Caco-2 (cell line): ENCODE results near the gene SPATA6. TPM values are rescaled to one million over a fixed set of nuclear protein-coding genes. Genes with fewer than 3 reads are reported as not detected.

Experiments used
- BruUV-seq: library from RNA; stranded (reverse); fragments of 400-500 nt; replicated peaks from 2 replicates; lab custom pipeline; 2021; lab: Mats Ljungman, UMichigan
- CTCF ChIA-PET: fragments of 300-600 bp; sonication (Branson Sonifier 250); formaldehyde crosslinking; loops from one replicate; lab custom pipeline; 2022; ENCODE audit warnings: antibody characterized with exemption; lab: Charles Lee
- POLR2A ChIA-PET: fragments of 300-600 bp; sonication (Branson Sonifier 250); formaldehyde crosslinking; loops from one replicate; lab custom pipeline; 2022; ENCODE audit warnings: antibody characterized with exemption; lab: Charles Lee
- DNase-seq, 2 experiments: peaks; one replicate each; pipeline versions ENCODE4 v3.0.0 to v3.0.0-alpha.2; 2020 to 2022
- H3K27me3 ChIP-seq: replicated peaks from 2 replicates; pipeline ENCODE4 v1.6.0; 2011; ENCODE audit warnings: low read length; ENCODE audit not compliant: control insufficient read depth, insufficient read depth
- H3K36me3 ChIP-seq: 2 replicates; pipeline ENCODE4 v1.5.1; 2011; ENCODE audit warnings: low read length; ENCODE audit not compliant: control insufficient read depth, insufficient read depth
- H3K4me1 ChIP-seq: fragments of 250-450 bp; sonication (Bioruptor Pico); 2 replicates; pipeline ENCODE4 v1.5.1; 2020; ENCODE audit warnings: mild to moderate bottlenecking
- H3K4me3 ChIP-seq: 2 replicates; pipeline ENCODE4 v1.5.1; 2011; ENCODE audit warnings: low read depth, mild to moderate bottlenecking, control low read depth, low read length
- H3K9me3 ChIP-seq: fragments of 250-450 bp; sonication (Bioruptor Pico); 2 replicates; pipeline ENCODE4 v1.5.1; 2020; ENCODE audit warnings: mild to moderate bottlenecking, moderate library complexity
- H3K27ac Mint-ChIP-seq: one replicate; pipeline ENCODE4 v1.8.0; 2022; ENCODE audit warnings: mixed read lengths; ENCODE audit not compliant: unreplicated experiment
- H3K27me3 Mint-ChIP-seq: one replicate; pipeline ENCODE4 v1.8.0; 2022; ENCODE audit warnings: mixed read lengths; ENCODE audit not compliant: insufficient read depth, unreplicated experiment
- H3K36me3 Mint-ChIP-seq: one replicate; pipeline ENCODE4 v1.8.0; 2022; ENCODE audit warnings: mild to moderate bottlenecking, mixed read lengths; ENCODE audit not compliant: insufficient read depth, unreplicated experiment
- H3K4me1 Mint-ChIP-seq: one replicate; pipeline ENCODE4 v1.8.0; 2022; ENCODE audit warnings: low read depth, mixed read lengths; ENCODE audit not compliant: unreplicated experiment
- H3K4me3 Mint-ChIP-seq: one replicate; pipeline ENCODE4 v1.8.0; 2022; ENCODE audit warnings: mild to moderate bottlenecking, moderate library complexity, mixed read lengths; ENCODE audit not compliant: unreplicated experiment
- H3K9me3 Mint-ChIP-seq: one replicate; pipeline ENCODE4 v1.8.0; 2022; ENCODE audit warnings: mixed read lengths; ENCODE audit not compliant: unreplicated experiment
- intact Hi-C: fragments of 100-400 bp; cut with micrococcal nuclease; formaldehyde crosslinking; loops from one replicate; pipeline ENCODE4 v1.10.0; 2022; ENCODE audit not compliant: unreplicated experiment
- total RNA-seq: library from RNA; stranded (reverse); gene quantifications from 2 replicates; pipeline ENCODE4 v1.2.3, GENCODE V29; 2022
- TF ChIP-seq, protein P1 (sequence below), 2 experiments: fragments of 200-600 bp in 1 of 2; IDR thresholded peaks; 1 replicate in 1 of 2; 2 replicates in 1 of 2; pipeline versions ENCODE4 v1.5.1 to v1.8.0; 2011 to 2022; ENCODE audit warnings: antibody characterized with exemption in 1 of 2, control low read depth in 1 of 2, inconsistent platforms in 1 of 2, low read depth in 1 of 2, low read length in 1 of 2, mild to moderate bottlenecking in 1 of 2, moderate library complexity in 1 of 2; ENCODE audit not compliant: insufficient read depth in 1 of 2, severe bottlenecking in 1 of 2, unreplicated experiment in 1 of 2

SPATA6 gene
- total RNA-seq, 1 experiment from 2014 or later = 1.8 TPM

DNA sequence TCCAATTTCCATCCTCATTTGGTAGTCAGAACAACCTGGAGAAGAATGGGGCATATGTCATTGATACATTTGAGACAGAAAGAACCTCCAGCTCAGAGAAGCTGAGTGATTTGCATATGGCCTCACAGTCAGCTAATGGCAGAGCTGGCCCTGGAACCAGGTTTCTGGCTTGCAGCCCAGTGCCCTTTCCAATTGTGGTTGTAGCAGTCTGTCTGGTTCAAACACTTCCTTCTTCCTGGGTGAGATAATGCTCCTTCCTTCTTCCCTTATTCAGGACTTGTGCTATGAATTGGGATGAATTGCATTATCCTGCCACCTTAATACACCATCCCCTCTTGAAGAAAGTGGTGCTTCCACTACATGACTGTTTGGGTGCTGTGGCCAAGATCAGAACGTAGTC, 225.3 kb downstream of the SPATA6 start:
- Histone ChIP-seq H3K9me3 (no peaks in the 10 kb centered on the region), H3K4me3 (no peak overlapping the region), H3K36me3 (no peaks in the 10 kb centered on the region; the same call in 1 of the 2 replicates), H3K27me3 (no peaks in the 10 kb centered on the region), H3K4me1 (no peaks in the 10 kb centered on the region)
- CTCF ChIA-PET = no interaction called here
- Mint-ChIP-seq H3K9me3 (no peaks in the 10 kb centered on the region), H3K4me1 (no peaks in the 10 kb centered on the region), H3K27me3 (peaks cover 4% of the 10 kb centered on the region), H3K27ac (no peak overlapping the region), H3K4me3 (no peak overlapping the region), H3K36me3 (peaks cover 6% of the 10 kb centered on the region)
- no peak for DNase-seq
- intact Hi-C loops = no loop called here
- TF ChIP-seq, protein P1, sequence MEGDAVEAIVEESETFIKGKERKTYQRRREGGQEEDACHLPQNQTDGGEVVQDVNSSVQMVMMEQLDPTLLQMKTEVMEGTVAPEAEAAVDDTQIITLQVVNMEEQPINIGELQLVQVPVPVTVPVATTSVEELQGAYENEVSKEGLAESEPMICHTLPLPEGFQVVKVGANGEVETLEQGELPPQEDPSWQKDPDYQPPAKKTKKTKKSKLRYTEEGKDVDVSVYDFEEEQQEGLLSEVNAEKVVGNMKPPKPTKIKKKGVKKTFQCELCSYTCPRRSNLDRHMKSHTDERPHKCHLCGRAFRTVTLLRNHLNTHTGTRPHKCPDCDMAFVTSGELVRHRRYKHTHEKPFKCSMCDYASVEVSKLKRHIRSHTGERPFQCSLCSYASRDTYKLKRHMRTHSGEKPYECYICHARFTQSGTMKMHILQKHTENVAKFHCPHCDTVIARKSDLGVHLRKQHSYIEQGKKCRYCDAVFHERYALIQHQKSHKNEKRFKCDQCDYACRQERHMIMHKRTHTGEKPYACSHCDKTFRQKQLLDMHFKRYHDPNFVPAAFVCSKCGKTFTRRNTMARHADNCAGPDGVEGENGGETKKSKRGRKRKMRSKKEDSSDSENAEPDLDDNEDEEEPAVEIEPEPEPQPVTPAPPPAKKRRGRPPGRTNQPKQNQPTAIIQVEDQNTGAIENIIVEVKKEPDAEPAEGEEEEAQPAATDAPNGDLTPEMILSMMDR (IDR thresholded peaks at IDR 0.05; ENCODE audit: insufficient read depth in 1 of 2, low read depth in 1 of 2, low read length in 1 of 2, severe bottlenecking in 1 of 2, unreplicated experiment in 1 of 2) = no peak
- POLR2A ChIA-PET = no interaction called here
- BruUV-seq = no TSS peak

Other genes with a start within 250 kb of the SPATA6 start
- gene SLC5A9, start 249.5 kb downstream of the SPATA6 start, total RNA-seq = 3.9 and 4.9 TPM in 2 replicates